G401 (cell line): ENCODE results near the gene PDE8B. TPM values are rescaled to one million over a fixed set of nuclear protein-coding genes. Genes with fewer than 3 reads are reported as not detected.

ENCODE experiments used
- DNase-seq: peaks from one replicate; pipeline ENCODE4 v3.0.0-alpha.2; 2015; ENCODE audit warnings: low spot score
- in situ Hi-C: cut with HindIII; loops from 2 replicates; pipeline ENCODE4 v1.10.0; 2016; ENCODE audit warnings: low sequenced_read_pairs, mixed read lengths
- total RNA-seq: library from RNA; depleted of rRNA; stranded (reverse); fragments of >200 nt; shearing (Covaris generic); gene quantifications from 2 replicates; pipeline ENCODE4 v1.2.3, GENCODE V29; 2014

Gene PDE8B
- total RNA-seq, 1 experiment from 2014 or later: 5.6 TPM

GRCh38 chr5:77308154-77308960 lies 97.9 kb downstream of the PDE8B start:
- in situ Hi-C loops: no loop called here
- DNase-seq: no peak

- in situ Hi-C loops: no loop called here
- no peak for DNase-seq
Measured at GRCh38 chr5:77309140-77309539, 98.7 kb downstream of the PDE8B start.

GRCh38 chr5:77310494-77311213 lies 100.2 kb downstream of the PDE8B start:
- DNase-seq: no peak
- in situ Hi-C loops: no loop called here

- no peak for DNase-seq
- in situ Hi-C loops: no loop called here
Measured at GRCh38 chr5:77311214-77311571, 100.7 kb downstream of the PDE8B start.

- DNase-seq: no peak
- in situ Hi-C loops: no loop called here
Measured at GRCh38 chr5:77312413-77312812, 101.9 kb downstream of the PDE8B start.

- no peak for DNase-seq
Measured at GRCh38 chr5:77316871-77317661, 106.6 kb downstream of the PDE8B start.

GRCh38 chr5:77318060-77318459 lies 107.6 kb downstream of the PDE8B start:
- no peak for DNase-seq
- in situ Hi-C loops: no loop called here

More at GRCh38 chr5:77316871-77317661, 106.6 kb downstream of the PDE8B start:
- in situ Hi-C loops: no loop called here

- no peak for DNase-seq
- in situ Hi-C loops: no loop called here
Measured at GRCh38 chr5:77319117-77319804, 108.8 kb downstream of the PDE8B start.

- DNase-seq: no peak
- in situ Hi-C loops: no loop called here
Measured at GRCh38 chr5:77321793-77322394, 111.4 kb downstream of the PDE8B start.

- no peak for DNase-seq
- in situ Hi-C loops: no loop called here
Measured at GRCh38 chr5:77322406-77322805, 111.9 kb downstream of the PDE8B start.

- DNase-seq: peak; percentile 5
- in situ Hi-C loops: no loop called here
Measured at GRCh38 chr5:77325921-77326541, 115.6 kb downstream of the PDE8B start.

- in situ Hi-C loops: no loop called here
- DNase-seq: no peak
Measured at GRCh38 chr5:77326986-77327734, 116.7 kb downstream of the PDE8B start.

- in situ Hi-C loops: no loop called here
- DNase-seq: no peak
Measured at GRCh38 chr5:77328930-77329647, 118.6 kb downstream of the PDE8B start.

- in situ Hi-C loops: no loop called here
- no peak for DNase-seq
Measured at GRCh38 chr5:77329664-77330430, 119.4 kb downstream of the PDE8B start.

GRCh38 chr5:77333036-77333435 lies 122.6 kb downstream of the PDE8B start:
- in situ Hi-C loops: no loop called here
- no peak for DNase-seq

- DNase-seq: no peak
- in situ Hi-C loops: no loop called here
Measured at GRCh38 chr5:77333451-77334123, 123.1 kb downstream of the PDE8B start.
